ENCODE measurements around the gene AGFG2.

DNA sequence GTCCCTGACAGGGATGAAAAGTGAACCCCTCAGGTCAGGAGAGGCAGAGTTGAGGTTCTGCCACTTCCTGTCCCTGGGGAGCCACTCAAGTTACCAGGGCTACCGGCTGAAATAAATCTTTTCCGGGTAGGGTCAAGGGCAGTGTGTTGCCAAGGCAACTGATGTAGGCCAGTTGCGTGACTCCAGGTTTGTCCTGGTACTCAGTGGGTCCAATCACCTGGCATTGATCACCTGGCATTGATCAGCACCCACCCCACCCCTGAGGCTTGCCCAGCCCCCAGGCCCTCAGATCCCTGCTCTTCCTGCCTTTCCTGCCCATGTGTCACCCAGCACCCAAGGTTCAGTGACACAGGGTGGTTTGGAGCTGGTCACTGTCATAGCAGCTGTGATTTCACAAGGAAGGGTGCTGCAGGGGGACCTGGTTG lies 28.8 kb downstream of the AGFG2 start:
- TF ChIP-seq POLR2A (IDR thresholded peaks at IDR 0.05), result no peak
- TF ChIP-seq, protein P1, sequence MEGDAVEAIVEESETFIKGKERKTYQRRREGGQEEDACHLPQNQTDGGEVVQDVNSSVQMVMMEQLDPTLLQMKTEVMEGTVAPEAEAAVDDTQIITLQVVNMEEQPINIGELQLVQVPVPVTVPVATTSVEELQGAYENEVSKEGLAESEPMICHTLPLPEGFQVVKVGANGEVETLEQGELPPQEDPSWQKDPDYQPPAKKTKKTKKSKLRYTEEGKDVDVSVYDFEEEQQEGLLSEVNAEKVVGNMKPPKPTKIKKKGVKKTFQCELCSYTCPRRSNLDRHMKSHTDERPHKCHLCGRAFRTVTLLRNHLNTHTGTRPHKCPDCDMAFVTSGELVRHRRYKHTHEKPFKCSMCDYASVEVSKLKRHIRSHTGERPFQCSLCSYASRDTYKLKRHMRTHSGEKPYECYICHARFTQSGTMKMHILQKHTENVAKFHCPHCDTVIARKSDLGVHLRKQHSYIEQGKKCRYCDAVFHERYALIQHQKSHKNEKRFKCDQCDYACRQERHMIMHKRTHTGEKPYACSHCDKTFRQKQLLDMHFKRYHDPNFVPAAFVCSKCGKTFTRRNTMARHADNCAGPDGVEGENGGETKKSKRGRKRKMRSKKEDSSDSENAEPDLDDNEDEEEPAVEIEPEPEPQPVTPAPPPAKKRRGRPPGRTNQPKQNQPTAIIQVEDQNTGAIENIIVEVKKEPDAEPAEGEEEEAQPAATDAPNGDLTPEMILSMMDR (IDR thresholded peaks at IDR 0.05), result no peak

Measured in prostate gland (tissue), 2 donors.